Measurements from ENCODE around the gene RPL11. TPM values are rescaled to one million over a fixed set of nuclear protein-coding genes. Genes with fewer than 3 reads are reported as not detected.

RPL11 gene
- total and polyA plus RNA-seq, 2 experiments from 2014 or later, result 1,126 to 1,484 TPM

- no peak overlapping the region for H2AFZ ChIP-seq
- peaks cover 68% of the 10 kb centered on the region for H3F3A ChIP-seq (replicated peaks; ENCODE audit: low read depth)
- H3K36me3 Mint-ChIP-seq (ENCODE audit: low read depth), result peaks cover 87% of the 10 kb centered on the region
- peaks cover 91% of the 10 kb centered on the region for H3K79me2 ChIP-seq (replicated peaks; ENCODE audit: insufficient read depth)
- no peak overlapping the region for H3K27ac ChIP-seq (ENCODE audit: low read depth)
- peaks cover 77% of the 10 kb centered on the region for H4K20me1 ChIP-seq (replicated peaks; ENCODE audit: insufficient read depth)
- H3K4me1 ChIP-seq (ENCODE audit: insufficient read depth), result peaks cover 22% of the 10 kb centered on the region
- H3K4me2 ChIP-seq, result peak overlapping the region; percentile 31; the same call in 1 of the 2 replicates
- peaks cover 9% of the 10 kb centered on the region for H3K27me3 Mint-ChIP-seq (ENCODE audit: insufficient read depth, low read depth, poor library complexity)
- ATAC-seq, result no peak
- no peaks in the 10 kb centered on the region for H3K9me3 Mint-ChIP-seq
- peaks cover 43% of the 10 kb centered on the region for H3K4me1 Mint-ChIP-seq
- TF ChIP-seq EZH2 (IDR thresholded peaks at IDR 0.05; ENCODE audit: low read depth, unreplicated experiment) (no peak), CREB1 (CRISPR knock-in tag; IDR thresholded peaks at IDR 0.05; ENCODE audit: low read depth) (no peak), EZH2phosphoT487 (IDR thresholded peaks at IDR 0.05; ENCODE audit: unreplicated experiment) (no peak), ZNF114 (CRISPR knock-in tag; IDR thresholded peaks at IDR 0.05) (no peak), ZNF331 (CRISPR knock-in tag; IDR thresholded peaks at IDR 0.05; ENCODE audit: low read depth) (no peak), JUNB (IDR thresholded peaks at IDR 0.05; ENCODE audit: unreplicated experiment) (no peak), NANOG (IDR thresholded peaks at IDR 0.05; ENCODE audit: borderline replicate concordance) (no peak), STAT1 (IDR thresholded peaks at IDR 0.05; ENCODE audit: unreplicated experiment) (no peak), ETS1 (IDR thresholded peaks at IDR 0.05) (no peak), ZNF462 (CRISPR knock-in tag; IDR thresholded peaks at IDR 0.05) (no peak), POLR2AphosphoS5 (IDR thresholded peaks at IDR 0.05; ENCODE audit: low read depth) (no peak), CTCF (conservative IDR thresholded peaks at IDR 0.05; ENCODE audit: low read depth in 2 of 2) (no peak)
- TF ChIP-seq, protein P1, sequence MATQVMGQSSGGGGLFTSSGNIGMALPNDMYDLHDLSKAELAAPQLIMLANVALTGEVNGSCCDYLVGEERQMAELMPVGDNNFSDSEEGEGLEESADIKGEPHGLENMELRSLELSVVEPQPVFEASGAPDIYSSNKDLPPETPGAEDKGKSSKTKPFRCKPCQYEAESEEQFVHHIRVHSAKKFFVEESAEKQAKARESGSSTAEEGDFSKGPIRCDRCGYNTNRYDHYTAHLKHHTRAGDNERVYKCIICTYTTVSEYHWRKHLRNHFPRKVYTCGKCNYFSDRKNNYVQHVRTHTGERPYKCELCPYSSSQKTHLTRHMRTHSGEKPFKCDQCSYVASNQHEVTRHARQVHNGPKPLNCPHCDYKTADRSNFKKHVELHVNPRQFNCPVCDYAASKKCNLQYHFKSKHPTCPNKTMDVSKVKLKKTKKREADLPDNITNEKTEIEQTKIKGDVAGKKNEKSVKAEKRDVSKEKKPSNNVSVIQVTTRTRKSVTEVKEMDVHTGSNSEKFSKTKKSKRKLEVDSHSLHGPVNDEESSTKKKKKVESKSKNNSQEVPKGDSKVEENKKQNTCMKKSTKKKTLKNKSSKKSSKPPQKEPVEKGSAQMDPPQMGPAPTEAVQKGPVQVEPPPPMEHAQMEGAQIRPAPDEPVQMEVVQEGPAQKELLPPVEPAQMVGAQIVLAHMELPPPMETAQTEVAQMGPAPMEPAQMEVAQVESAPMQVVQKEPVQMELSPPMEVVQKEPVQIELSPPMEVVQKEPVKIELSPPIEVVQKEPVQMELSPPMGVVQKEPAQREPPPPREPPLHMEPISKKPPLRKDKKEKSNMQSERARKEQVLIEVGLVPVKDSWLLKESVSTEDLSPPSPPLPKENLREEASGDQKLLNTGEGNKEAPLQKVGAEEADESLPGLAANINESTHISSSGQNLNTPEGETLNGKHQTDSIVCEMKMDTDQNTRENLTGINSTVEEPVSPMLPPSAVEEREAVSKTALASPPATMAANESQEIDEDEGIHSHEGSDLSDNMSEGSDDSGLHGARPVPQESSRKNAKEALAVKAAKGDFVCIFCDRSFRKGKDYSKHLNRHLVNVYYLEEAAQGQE (IDR thresholded peaks at IDR 0.05; ENCODE audit: unreplicated experiment), result no peak
- no peak for DNase-seq (ENCODE audit: low spot score)
- peaks cover 84% of the 10 kb centered on the region for H3K36me3 ChIP-seq (ENCODE audit: insufficient read depth)
- H3K9me2 ChIP-seq (ENCODE audit: insufficient read depth), result no peaks in the 10 kb centered on the region
- no peak overlapping the region for H3K27ac Mint-ChIP-seq
- H3K4me3 Mint-ChIP-seq, result peak overlapping the region; percentile 93; the same call in 2 of the 3 replicates
- H3K27me3 ChIP-seq (ENCODE audit: insufficient read depth), result no peaks in the 10 kb centered on the region
- peak overlapping the region; percentile 26; the same call in 1 of the 2 replicates for H3K4me3 ChIP-seq
These were observed 4.1 kb downstream of the RPL11 start for GRCh38 chr1:23695667-23696066.
